AG10803 (cell line): ENCODE results near the gene ASIC4.

Source experiments
- DNase-seq: peaks from one replicate; pipeline ENCODE4 v3.0.0; 2010; ENCODE audit warnings: low read depth
- H3K4me3 ChIP-seq: 2 replicates; pipeline ENCODE4 v1.5.1; 2011; ENCODE audit warnings: mild to moderate bottlenecking, low read length, control low read depth
- CTCF ChIP-seq: conservative IDR thresholded peaks from 2 replicates; pipeline ENCODE4 v1.5.1; 2011; ENCODE audit warnings: mild to moderate bottlenecking, low read length, control low read depth, inconsistent platforms

ASIC4 gene

GRCh38 chr2:219482674-219483405 is 31.4 kb upstream of the ASIC4 start:
- no peak overlapping the region for H3K4me3 ChIP-seq
- no peak for DNase-seq
- TF ChIP-seq CTCF = no peak

- TF ChIP-seq CTCF = no peak
- no peak overlapping the region for H3K4me3 ChIP-seq
- DNase-seq = no peak
Measured at GRCh38 chr2:219483451-219484342, 30.6 kb upstream of the ASIC4 start.

- DNase-seq = no peak
- no peak overlapping the region for H3K4me3 ChIP-seq
- TF ChIP-seq CTCF = no peak
Measured at GRCh38 chr2:219484343-219485200, 29.7 kb upstream of the ASIC4 start.

GRCh38 chr2:219485201-219485580 is 29.1 kb upstream of the ASIC4 start:
- TF ChIP-seq CTCF = no peak
- no peak overlapping the region for H3K4me3 ChIP-seq
- no peak for DNase-seq

GRCh38 chr2:219486380-219486959 is 27.8 kb upstream of the ASIC4 start:
- no peak for DNase-seq
- H3K4me3 ChIP-seq = no peak overlapping the region
- TF ChIP-seq CTCF = no peak

GRCh38 chr2:219488149-219488843 is 26.0 kb upstream of the ASIC4 start:
- H3K4me3 ChIP-seq = no peak overlapping the region
- no peak for DNase-seq
- TF ChIP-seq CTCF = no peak
